ENCODE results near the gene MYH6.

Gene MYH6

DNA sequence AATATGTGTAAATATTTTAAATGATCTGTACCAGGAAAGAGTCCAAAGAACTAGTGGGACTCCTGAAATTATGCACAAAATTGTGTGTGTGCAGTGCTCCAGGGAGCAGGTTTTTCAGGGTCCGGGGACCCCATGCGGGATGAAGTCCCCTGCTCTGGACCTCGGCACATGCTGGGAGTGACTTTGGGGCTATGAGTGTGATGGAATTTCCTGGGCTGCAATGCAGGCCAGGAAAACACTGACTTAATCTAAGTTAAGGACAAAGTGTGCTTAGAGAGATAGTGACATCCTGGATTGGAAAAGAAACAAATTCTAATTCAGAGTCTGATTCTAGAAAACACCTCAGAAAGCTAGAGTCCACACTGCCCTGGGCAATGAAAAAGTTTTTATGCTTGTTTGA is 6.2 kb upstream of the MYH6 start:
- TF ChIP-seq, protein P1, sequence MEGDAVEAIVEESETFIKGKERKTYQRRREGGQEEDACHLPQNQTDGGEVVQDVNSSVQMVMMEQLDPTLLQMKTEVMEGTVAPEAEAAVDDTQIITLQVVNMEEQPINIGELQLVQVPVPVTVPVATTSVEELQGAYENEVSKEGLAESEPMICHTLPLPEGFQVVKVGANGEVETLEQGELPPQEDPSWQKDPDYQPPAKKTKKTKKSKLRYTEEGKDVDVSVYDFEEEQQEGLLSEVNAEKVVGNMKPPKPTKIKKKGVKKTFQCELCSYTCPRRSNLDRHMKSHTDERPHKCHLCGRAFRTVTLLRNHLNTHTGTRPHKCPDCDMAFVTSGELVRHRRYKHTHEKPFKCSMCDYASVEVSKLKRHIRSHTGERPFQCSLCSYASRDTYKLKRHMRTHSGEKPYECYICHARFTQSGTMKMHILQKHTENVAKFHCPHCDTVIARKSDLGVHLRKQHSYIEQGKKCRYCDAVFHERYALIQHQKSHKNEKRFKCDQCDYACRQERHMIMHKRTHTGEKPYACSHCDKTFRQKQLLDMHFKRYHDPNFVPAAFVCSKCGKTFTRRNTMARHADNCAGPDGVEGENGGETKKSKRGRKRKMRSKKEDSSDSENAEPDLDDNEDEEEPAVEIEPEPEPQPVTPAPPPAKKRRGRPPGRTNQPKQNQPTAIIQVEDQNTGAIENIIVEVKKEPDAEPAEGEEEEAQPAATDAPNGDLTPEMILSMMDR (IDR thresholded peaks at IDR 0.05), result no peak

DNA sequence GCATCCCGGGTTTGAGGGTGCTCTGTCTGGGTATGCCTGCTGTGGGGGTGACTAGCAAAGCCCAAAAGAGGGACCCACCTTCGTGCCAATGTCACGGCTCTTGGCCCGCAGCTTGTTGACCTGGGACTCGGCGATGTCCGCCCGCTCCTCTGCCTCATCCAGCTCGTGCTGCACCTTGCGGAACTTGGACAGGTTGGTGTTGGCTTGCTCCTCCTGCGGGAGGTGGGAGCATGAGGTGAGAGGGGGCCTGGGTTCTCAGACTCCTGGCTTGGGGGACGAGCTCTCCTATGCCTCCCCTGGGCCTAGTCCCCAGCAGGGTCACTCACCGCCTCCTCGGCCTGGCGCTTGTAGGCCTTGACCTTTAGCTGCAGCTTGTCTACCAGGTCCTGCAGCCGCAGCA is 5.6 kb upstream of the MYH6 start:
- TF ChIP-seq, protein P1 (IDR thresholded peaks at IDR 0.05), result no peak

DNA sequence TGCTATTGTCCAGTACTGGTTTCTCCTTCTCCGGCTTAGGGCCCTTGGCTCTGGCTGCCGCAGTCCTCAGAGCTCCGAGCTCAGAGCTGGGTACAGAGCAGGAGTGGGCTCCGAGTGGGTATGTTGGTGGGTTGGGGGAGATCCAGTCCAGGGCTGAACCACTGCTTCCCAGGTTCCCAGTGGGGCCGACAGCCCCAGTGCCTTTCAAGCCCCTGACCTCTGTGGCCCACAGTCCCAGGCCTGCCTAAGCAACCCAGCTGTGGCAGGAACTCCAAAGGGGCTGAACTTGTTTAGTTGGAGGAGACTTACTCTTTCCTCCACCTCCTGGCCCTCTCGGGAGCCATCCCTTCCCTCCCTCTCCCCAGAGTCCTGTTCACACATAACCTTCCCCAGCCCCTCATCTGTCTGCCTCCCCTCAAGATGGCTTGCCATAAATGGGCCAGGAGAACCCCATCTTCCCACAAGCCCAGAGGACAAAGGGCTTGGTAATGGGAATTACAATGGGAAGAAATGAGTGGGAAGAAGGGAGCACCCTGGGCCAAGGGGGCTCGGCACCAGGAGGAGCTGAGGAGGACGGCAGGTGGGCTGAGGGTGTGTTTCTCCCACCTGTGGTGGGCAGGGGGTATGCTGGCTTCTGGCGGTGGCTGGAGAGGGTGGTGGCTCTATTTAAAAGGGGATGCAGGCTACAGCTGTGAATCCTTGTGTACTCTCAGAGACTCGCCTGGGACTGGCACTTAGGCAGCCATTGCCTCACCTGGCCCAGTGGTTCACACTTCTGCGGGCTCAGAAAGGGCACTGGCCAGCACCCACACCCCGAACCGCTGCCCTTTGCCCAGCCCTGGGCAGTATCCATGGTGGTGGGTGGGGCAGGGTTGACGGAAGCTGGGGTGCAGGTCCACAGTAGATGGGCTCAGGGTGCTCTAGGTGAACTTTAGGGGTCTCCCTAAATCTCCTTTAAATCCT is 3.8 kb upstream of the MYH6 start:
- TF ChIP-seq, protein P1 (IDR thresholded peaks at IDR 0.05), result no peak

DNA sequence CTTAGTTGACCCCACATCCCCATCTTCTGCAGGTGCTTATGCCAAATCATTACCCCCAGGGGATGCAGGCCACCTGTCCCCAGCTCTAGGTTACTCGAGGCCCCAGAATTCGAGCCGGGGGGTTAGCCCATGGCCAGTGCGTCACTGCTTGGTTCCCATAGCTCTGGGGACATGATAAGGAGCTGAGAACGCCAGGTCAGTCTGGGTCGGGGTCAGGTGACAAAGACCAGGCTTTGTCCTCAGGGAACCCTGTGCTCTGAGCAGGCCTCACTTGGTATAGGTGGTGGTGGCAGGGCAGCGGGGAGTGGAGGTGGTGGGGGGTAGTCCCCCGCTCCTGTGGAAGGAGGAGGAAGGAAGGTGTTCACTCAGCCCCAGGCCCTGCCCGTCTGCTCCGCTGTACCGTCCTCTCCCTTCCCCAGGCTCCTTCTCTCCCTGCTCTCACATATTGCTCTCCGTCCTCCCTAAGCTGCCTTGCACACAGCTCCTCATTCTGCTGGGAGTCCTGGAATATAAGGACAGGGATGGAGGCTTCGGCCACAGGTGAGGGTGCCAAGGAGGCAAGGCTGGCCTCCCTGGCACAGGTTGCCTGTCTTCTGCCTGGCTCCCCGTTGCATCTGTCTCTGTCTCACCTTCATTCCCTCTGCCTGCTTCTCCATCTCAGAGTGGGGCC is 2.0 kb upstream of the MYH6 start:
- TF ChIP-seq, protein P1 (IDR thresholded peaks at IDR 0.05), result no peak

DNA sequence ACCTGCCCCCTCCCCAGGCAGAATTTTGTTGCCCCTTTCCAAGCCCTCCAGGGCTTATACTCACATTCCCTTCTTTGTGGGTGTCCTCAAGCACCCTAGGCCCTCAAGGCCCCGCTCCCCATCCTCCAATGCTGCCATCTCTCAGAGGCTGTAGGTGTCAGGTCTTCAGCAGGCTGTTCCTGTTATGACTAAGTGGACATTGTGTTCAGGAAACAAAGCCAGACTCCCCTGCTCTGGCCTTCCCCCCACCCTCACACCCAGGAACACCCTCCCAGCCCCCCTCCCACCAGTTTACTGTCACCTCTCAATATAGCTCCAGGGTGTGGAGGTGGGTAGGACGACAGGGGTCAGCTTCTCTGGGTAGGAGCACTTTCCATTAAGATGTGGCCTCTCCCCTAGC is 1.4 kb upstream of the MYH6 start:
- TF ChIP-seq, protein P1 (IDR thresholded peaks at IDR 0.05), result no peak

DNA sequence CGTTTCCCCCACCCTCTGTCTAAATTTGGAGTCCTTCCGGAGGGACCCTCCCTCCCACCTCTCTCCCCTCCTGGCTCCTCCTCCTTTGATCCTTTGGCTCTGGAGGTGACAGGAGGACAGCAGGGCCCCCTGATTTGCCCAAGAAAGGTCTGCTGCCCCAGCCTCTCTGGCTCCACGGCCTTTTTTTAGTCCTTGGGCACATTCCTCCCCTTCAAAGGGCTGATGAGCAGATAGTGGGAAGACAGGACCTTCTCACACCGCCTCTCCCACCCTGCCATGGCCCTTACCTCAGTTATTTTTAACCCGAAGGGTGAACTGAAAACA is 196 bp upstream of the MYH6 start:
- TF ChIP-seq, protein P1 (IDR thresholded peaks at IDR 0.05), result no peak

DNA sequence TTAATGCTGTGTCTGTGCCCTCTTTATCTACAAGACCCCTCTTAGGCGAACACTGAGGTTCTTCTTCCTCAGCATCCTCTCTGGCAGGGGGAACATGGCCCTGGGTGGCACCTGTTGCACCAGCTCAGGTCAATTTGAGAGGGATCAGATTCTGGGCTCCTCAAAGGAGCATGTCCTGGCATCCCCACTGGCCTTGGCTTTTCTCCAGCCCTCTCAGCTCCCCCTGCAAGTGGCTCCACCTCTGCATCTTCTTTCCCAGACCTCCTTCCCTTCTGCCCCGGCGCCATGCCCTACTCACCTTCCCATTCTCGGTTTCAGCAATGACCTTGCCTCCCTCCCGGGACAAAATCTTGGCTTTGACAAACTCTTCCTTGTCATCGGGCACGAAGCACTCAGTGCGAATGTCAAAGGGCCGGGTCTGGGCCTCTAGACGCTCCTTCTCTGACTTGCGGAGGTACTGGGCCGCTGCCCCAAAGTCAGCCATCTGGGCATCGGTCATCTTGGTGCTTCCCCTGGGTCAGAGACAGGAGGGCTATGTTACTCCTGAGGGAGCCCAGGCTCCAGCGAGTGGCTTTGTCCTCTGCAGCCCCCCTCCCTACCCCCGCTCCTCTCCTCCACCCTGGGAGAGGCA is 1.2 kb downstream of the MYH6 start:
- TF ChIP-seq, protein P1 (IDR thresholded peaks at IDR 0.05), result no peak

Measured in LNCAP (cell line).